Loucy (cell line): ENCODE measurements around the gene BBLN.

ENCODE experiments used
- CTCF ChIP-seq: fragments of 200-600 bp; sonication (generic); conservative IDR thresholded peaks from 2 replicates; pipeline ENCODE4 v1.5.1; 2014; ENCODE audit warnings: mild to moderate bottlenecking, antibody characterized with exemption, low read length
- EZH2phosphoT487 ChIP-seq: fragments of 200-600 bp; IDR thresholded peaks from 2 replicates; pipeline ENCODE4 v1.6.1; 2018; ENCODE audit warnings: antibody characterized with exemption, mild to moderate bottlenecking, moderate library complexity, borderline replicate concordance

GRCh38 chr9:128202648-128203023 is 42.6 kb downstream of the BBLN start:
- TF ChIP-seq CTCF (no peak), EZH2phosphoT487 (no peak)
